Loucy (cell line): Measurements from ENCODE around the gene ANTXR2.

ENCODE experiments used
- EZH2phosphoT487 ChIP-seq: fragments of 200-600 bp; IDR thresholded peaks from 2 replicates; pipeline ENCODE4 v1.6.1; 2018; ENCODE audit warnings: antibody characterized with exemption, mild to moderate bottlenecking, moderate library complexity, borderline replicate concordance
- TF ChIP-seq, protein P1 (sequence below): fragments of 200-600 bp; sonication (generic); conservative IDR thresholded peaks from 2 replicates; pipeline ENCODE4 v1.5.1; 2014; ENCODE audit warnings: mild to moderate bottlenecking, antibody characterized with exemption, low read length

DNA sequence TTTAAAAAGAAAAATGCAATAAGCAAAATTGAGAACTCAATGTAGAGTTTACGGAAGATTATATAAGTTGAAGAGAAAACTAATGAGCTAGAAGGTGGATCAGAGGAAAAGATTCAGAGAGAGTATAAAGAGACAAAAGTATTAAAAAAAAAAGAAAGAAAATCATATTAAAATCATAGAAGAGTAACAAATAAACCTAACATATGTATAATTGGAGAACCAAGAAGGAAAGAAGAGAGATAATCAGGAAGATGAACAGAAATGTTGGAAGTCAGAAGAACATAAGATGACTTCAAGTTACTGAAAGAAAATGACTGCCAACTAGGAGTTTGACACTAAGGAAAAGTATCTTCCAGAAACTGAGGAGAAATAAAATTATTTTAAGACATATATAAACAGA is 34.3 kb upstream of the ANTXR2 start:
- TF ChIP-seq, protein P1, sequence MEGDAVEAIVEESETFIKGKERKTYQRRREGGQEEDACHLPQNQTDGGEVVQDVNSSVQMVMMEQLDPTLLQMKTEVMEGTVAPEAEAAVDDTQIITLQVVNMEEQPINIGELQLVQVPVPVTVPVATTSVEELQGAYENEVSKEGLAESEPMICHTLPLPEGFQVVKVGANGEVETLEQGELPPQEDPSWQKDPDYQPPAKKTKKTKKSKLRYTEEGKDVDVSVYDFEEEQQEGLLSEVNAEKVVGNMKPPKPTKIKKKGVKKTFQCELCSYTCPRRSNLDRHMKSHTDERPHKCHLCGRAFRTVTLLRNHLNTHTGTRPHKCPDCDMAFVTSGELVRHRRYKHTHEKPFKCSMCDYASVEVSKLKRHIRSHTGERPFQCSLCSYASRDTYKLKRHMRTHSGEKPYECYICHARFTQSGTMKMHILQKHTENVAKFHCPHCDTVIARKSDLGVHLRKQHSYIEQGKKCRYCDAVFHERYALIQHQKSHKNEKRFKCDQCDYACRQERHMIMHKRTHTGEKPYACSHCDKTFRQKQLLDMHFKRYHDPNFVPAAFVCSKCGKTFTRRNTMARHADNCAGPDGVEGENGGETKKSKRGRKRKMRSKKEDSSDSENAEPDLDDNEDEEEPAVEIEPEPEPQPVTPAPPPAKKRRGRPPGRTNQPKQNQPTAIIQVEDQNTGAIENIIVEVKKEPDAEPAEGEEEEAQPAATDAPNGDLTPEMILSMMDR, result no peak
- no peak for TF ChIP-seq EZH2phosphoT487
